GM21526 (cell line): ENCODE results near the gene ONECUT1.

Experiments used
- ATAC-seq: cut with Tn5 transposase; IDR thresholded peaks from one replicate; pipeline ENCODE4 v1.9.1; 2021; ENCODE audit warnings: moderate library complexity; ENCODE audit not compliant: unreplicated experiment, low FRiP score

ONECUT1 gene

GRCh38 chr15:52734329-52734728 is 55.8 kb downstream of the ONECUT1 start:
- ATAC-seq, result no peak

- ATAC-seq, result no peak
Measured at GRCh38 chr15:52733696-52734255, 56.4 kb downstream of the ONECUT1 start.

GRCh38 chr15:52733088-52733487 is 57.0 kb downstream of the ONECUT1 start:
- ATAC-seq, result no peak

GRCh38 chr15:52732551-52732950 is 57.6 kb downstream of the ONECUT1 start:
- ATAC-seq, result no peak

- no peak for ATAC-seq
Measured at GRCh38 chr15:52731732-52732470, 58.2 kb downstream of the ONECUT1 start.

- no peak for ATAC-seq
Measured at GRCh38 chr15:52731004-52731403, 59.1 kb downstream of the ONECUT1 start.

GRCh38 chr15:52730594-52730993 is 59.5 kb downstream of the ONECUT1 start:
- ATAC-seq, result no peak

GRCh38 chr15:52730173-52730572 is 60.0 kb downstream of the ONECUT1 start:
- ATAC-seq, result peak; percentile 71

GRCh38 chr15:52728899-52729298 is 61.2 kb downstream of the ONECUT1 start:
- no peak for ATAC-seq

GRCh38 chr15:52727815-52728214 is 62.3 kb downstream of the ONECUT1 start:
- no peak for ATAC-seq

- ATAC-seq, result no peak
Measured at GRCh38 chr15:52726195-52726594, 63.9 kb downstream of the ONECUT1 start.

GRCh38 chr15:52718551-52718950 is 71.6 kb downstream of the ONECUT1 start:
- ATAC-seq, result no peak

GRCh38 chr15:52717924-52718323 is 72.2 kb downstream of the ONECUT1 start:
- no peak for ATAC-seq

GRCh38 chr15:52717481-52717880 is 72.7 kb downstream of the ONECUT1 start:
- no peak for ATAC-seq

- no peak for ATAC-seq
Measured at GRCh38 chr15:52716536-52716935, 73.6 kb downstream of the ONECUT1 start.

GRCh38 chr15:52715411-52715810 is 74.7 kb downstream of the ONECUT1 start:
- no peak for ATAC-seq

GRCh38 chr15:52714968-52715367 is 75.2 kb downstream of the ONECUT1 start:
- no peak for ATAC-seq

GRCh38 chr15:52710708-52711389 is 79.3 kb downstream of the ONECUT1 start:
- ATAC-seq, result no peak

GRCh38 chr15:52710050-52710707 is 80.0 kb downstream of the ONECUT1 start:
- peak; percentile 47 for ATAC-seq

GRCh38 chr15:52709187-52709981 is 80.8 kb downstream of the ONECUT1 start:
- ATAC-seq, result peak; percentile 96
